ENCODE results near the gene SLC16A3.

DNA sequence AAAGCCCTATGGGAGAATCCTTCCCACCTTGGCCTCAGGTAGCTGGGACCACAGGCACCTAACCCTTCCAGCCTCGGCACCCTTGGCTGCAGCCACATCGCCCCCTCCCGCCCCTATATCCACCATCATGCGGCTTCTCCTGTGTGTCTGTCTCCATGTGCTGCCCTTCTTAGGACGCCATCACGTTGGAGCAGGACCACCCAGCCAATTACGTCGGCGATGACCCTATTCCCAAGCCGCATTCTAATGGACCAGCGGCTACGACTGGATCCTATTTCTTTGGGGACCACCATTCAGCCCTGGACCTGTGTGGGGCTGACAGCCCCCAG lies 12.9 kb upstream of the SLC16A3 start:
- TF ChIP-seq EZH2phosphoT487 (IDR thresholded peaks at IDR 0.05), result no peak
- no peak for TF ChIP-seq CTCF (IDR thresholded peaks at IDR 0.05)

Measured in neural progenitor cell (in vitro differentiated cells).